ENCODE results near the gene APP.

Gene APP

GRCh38 chr21:25859235-25859929, 311.2 kb downstream of the APP start:
- H3K36me3 ChIP-seq (ENCODE audit: insufficient read depth): no peaks in the 10 kb centered on the region
- no peak overlapping the region for H3K9ac ChIP-seq
- no peak overlapping the region for H2AFZ ChIP-seq (ENCODE audit: low read depth)
- H3K4me2 ChIP-seq: no peak overlapping the region
- no peak for TF ChIP-seq CTCF (conservative IDR thresholded peaks at IDR 0.05; ENCODE audit: low read depth, low read length)
- no peaks in the 10 kb centered on the region for H3K27me3 ChIP-seq (ENCODE audit: insufficient read depth, low read depth)
- no peak overlapping the region for H3K4me3 ChIP-seq (IDR thresholded peaks at IDR 0.05; ENCODE audit: insufficient read depth, low read depth, low read length)
- no peaks in the 10 kb centered on the region for H4K20me1 ChIP-seq (ENCODE audit: insufficient read depth)
- H3K27ac ChIP-seq: no peak overlapping the region
- peaks cover 5% of the 10 kb centered on the region for H3K4me1 ChIP-seq (ENCODE audit: low read depth, poor library complexity, severe bottlenecking)
- no peaks in the 10 kb centered on the region for H3K79me2 ChIP-seq (ENCODE audit: insufficient read depth, low read depth)

DNA sequence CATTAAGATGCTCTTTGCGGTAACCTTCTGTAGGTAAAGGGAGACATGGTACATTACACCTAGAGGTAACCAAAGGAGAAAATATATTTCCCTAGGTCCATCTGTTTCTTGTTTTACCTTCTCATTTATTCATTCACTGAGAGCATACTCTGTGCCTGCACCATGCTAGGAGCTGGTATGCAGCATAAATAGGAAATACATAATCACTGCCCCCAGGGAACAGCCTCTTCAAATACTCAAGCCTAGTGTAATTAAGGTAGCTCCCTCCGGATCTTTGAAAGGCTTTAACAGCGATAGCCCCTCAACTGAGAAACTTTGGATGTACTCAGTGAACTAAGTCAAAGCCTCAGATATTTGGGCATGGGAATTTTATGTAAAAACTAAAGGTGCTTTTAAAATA, 312.2 kb downstream of the APP start:
- Histone ChIP-seq H3K4me3 (IDR thresholded peaks at IDR 0.05; ENCODE audit: insufficient read depth, low read depth, low read length) (no peak overlapping the region), H4K20me1 (ENCODE audit: insufficient read depth) (no peaks in the 10 kb centered on the region), H3K27ac (no peak overlapping the region), H3K79me2 (ENCODE audit: insufficient read depth, low read depth) (no peaks in the 10 kb centered on the region), H3K9ac (no peak overlapping the region), H3K27me3 (ENCODE audit: insufficient read depth, low read depth) (no peaks in the 10 kb centered on the region), H3K4me1 (ENCODE audit: low read depth, poor library complexity, severe bottlenecking) (no peaks in the 10 kb centered on the region), H2AFZ (ENCODE audit: low read depth) (no peak overlapping the region), H3K36me3 (ENCODE audit: insufficient read depth) (no peaks in the 10 kb centered on the region), H3K4me2 (no peak overlapping the region)
- no peak for TF ChIP-seq CTCF (conservative IDR thresholded peaks at IDR 0.05; ENCODE audit: low read depth, low read length)

- Histone ChIP-seq H4K20me1 (ENCODE audit: insufficient read depth) (no peaks in the 10 kb centered on the region), H3K27ac (no peak overlapping the region), H3K9ac (no peak overlapping the region), H3K4me3 (IDR thresholded peaks at IDR 0.05; ENCODE audit: insufficient read depth, low read depth, low read length) (no peak overlapping the region), H3K4me1 (ENCODE audit: low read depth, poor library complexity, severe bottlenecking) (no peaks in the 10 kb centered on the region), H3K79me2 (ENCODE audit: insufficient read depth, low read depth) (no peaks in the 10 kb centered on the region), H3K27me3 (ENCODE audit: insufficient read depth, low read depth) (no peaks in the 10 kb centered on the region), H2AFZ (ENCODE audit: low read depth) (no peak overlapping the region), H3K36me3 (ENCODE audit: insufficient read depth) (no peaks in the 10 kb centered on the region), H3K4me2 (no peak overlapping the region)
- TF ChIP-seq CTCF (conservative IDR thresholded peaks at IDR 0.05; ENCODE audit: low read depth, low read length): no peak
Observed at GRCh38 chr21:25857308-25858074, 313.1 kb downstream of the APP start.

GRCh38 chr21:25855576-25855975, 315.0 kb downstream of the APP start:
- no peaks in the 10 kb centered on the region for H3K4me1 ChIP-seq (ENCODE audit: low read depth, poor library complexity, severe bottlenecking)
- H4K20me1 ChIP-seq (ENCODE audit: insufficient read depth): no peaks in the 10 kb centered on the region
- no peak overlapping the region for H3K27ac ChIP-seq
- no peak for TF ChIP-seq CTCF (conservative IDR thresholded peaks at IDR 0.05; ENCODE audit: low read depth, low read length)
- H3K9ac ChIP-seq: no peak overlapping the region
- no peak overlapping the region for H3K4me3 ChIP-seq (IDR thresholded peaks at IDR 0.05; ENCODE audit: insufficient read depth, low read depth, low read length)
- no peaks in the 10 kb centered on the region for H3K79me2 ChIP-seq (ENCODE audit: insufficient read depth, low read depth)
- no peak overlapping the region for H2AFZ ChIP-seq (ENCODE audit: low read depth)
- no peak overlapping the region for H3K4me2 ChIP-seq
- no peaks in the 10 kb centered on the region for H3K27me3 ChIP-seq (ENCODE audit: insufficient read depth, low read depth)
- H3K36me3 ChIP-seq (ENCODE audit: insufficient read depth): no peaks in the 10 kb centered on the region
